Mesothelial cell of epicardium (in vitro differentiated cells): ENCODE measurements around the gene CELF2. TPM values are rescaled to one million over a fixed set of nuclear protein-coding genes. Genes with fewer than 3 reads are reported as not detected.

Experiments
- DNase-seq, 2 experiments: peaks; one replicate each; pipeline ENCODE4 v3.0.0; 2021; ENCODE audit warnings: low spot score in 2 of 2; ENCODE audit not compliant: unreplicated experiment in 2 of 2
- H3K27ac Mint-ChIP-seq: 2 replicates; pipeline ENCODE4 v1.8.0; 2021; ENCODE audit warnings: mixed read lengths
- H3K27me3 Mint-ChIP-seq: 2 replicates; pipeline ENCODE4 v1.8.0; 2021; ENCODE audit warnings: low read depth, mixed read lengths
- H3K36me3 Mint-ChIP-seq: 2 replicates; pipeline ENCODE4 v1.8.0; 2021; ENCODE audit warnings: mixed read lengths
- H3K4me1 Mint-ChIP-seq: 2 replicates; pipeline ENCODE4 v1.8.0; 2021; ENCODE audit warnings: mixed read lengths
- H3K4me3 Mint-ChIP-seq: 2 replicates; pipeline ENCODE4 v1.8.0; 2021; ENCODE audit warnings: mild to moderate bottlenecking, moderate library complexity, mixed read lengths
- H3K9me3 Mint-ChIP-seq: 2 replicates; pipeline ENCODE4 v1.8.0; 2021; ENCODE audit warnings: mixed read lengths
- CTCF ChIP-seq: fragments of 200-600 bp; sonication (generic); IDR thresholded peaks from one replicate; pipeline ENCODE4 v1.5.0; 2021; ENCODE audit warnings: antibody characterized with exemption; ENCODE audit not compliant: unreplicated experiment
- total RNA-seq: library from RNA; stranded (reverse); gene quantifications from 3 replicates; pipeline ENCODE4 v1.2.1, GENCODE V29; 2021

Gene CELF2
- total RNA-seq, 1 donor from 2014 or later: 24.0 TPM

- TF ChIP-seq CTCF: no peak
- Mint-ChIP-seq H3K4me1 (peaks cover 22% of the 10 kb centered on the region), H3K9me3 (no peaks in the 10 kb centered on the region), H3K4me3 (no peak overlapping the region), H3K27ac (no peak overlapping the region), H3K36me3 (peaks cover 1% of the 10 kb centered on the region), H3K27me3 (peaks cover 52% of the 10 kb centered on the region)
- DNase-seq: no peak
Observed at GRCh38 chr10:11261687-11262493, 244.2 kb downstream of the CELF2 start.

GRCh38 chr10:11262494-11263345, 245.0 kb downstream of the CELF2 start:
- H3K36me3 Mint-ChIP-seq: no peaks in the 10 kb centered on the region
- no peak overlapping the region for H3K4me3 Mint-ChIP-seq
- no peak overlapping the region for H3K27ac Mint-ChIP-seq
- DNase-seq: no peak
- peaks cover 22% of the 10 kb centered on the region for H3K4me1 Mint-ChIP-seq
- no peak for TF ChIP-seq CTCF
- no peaks in the 10 kb centered on the region for H3K9me3 Mint-ChIP-seq
- peaks cover 48% of the 10 kb centered on the region for H3K27me3 Mint-ChIP-seq

GRCh38 chr10:11263767-11264166, 246.1 kb downstream of the CELF2 start:
- DNase-seq: no peak
- no peak overlapping the region for H3K4me3 Mint-ChIP-seq
- H3K9me3 Mint-ChIP-seq: no peaks in the 10 kb centered on the region
- H3K4me1 Mint-ChIP-seq: peaks cover 22% of the 10 kb centered on the region
- H3K36me3 Mint-ChIP-seq: no peaks in the 10 kb centered on the region
- TF ChIP-seq CTCF: no peak
- no peak overlapping the region for H3K27ac Mint-ChIP-seq
- peaks cover 41% of the 10 kb centered on the region for H3K27me3 Mint-ChIP-seq

GRCh38 chr10:11264296-11265048, 246.8 kb downstream of the CELF2 start:
- TF ChIP-seq CTCF: no peak
- H3K27ac Mint-ChIP-seq: no peak overlapping the region
- no peak for DNase-seq
- H3K4me1 Mint-ChIP-seq: peaks cover 25% of the 10 kb centered on the region
- no peak overlapping the region for H3K4me3 Mint-ChIP-seq
- H3K27me3 Mint-ChIP-seq: peaks cover 43% of the 10 kb centered on the region
- H3K36me3 Mint-ChIP-seq: no peaks in the 10 kb centered on the region
- H3K9me3 Mint-ChIP-seq: no peaks in the 10 kb centered on the region

- Mint-ChIP-seq H3K4me3 (no peak overlapping the region), H3K4me1 (peaks cover 33% of the 10 kb centered on the region), H3K36me3 (no peaks in the 10 kb centered on the region), H3K27me3 (peaks cover 42% of the 10 kb centered on the region), H3K9me3 (no peaks in the 10 kb centered on the region), H3K27ac (no peak overlapping the region)
- no peak for TF ChIP-seq CTCF
- no peak for DNase-seq
Observed at GRCh38 chr10:11265484-11265883, 247.8 kb downstream of the CELF2 start.
